ENCODE results near the gene MTG1.

Gene MTG1

GRCh38 chr10:133451346-133451745 lies 57.4 kb downstream of the MTG1 start:
- DNase-seq (ENCODE audit: low read depth) = no peak
- no peak for TF ChIP-seq CTCF (conservative IDR thresholded peaks at IDR 0.05; ENCODE audit: control insufficient read depth, insufficient read depth, low read depth, low read length)

GRCh38 chr10:133452453-133452852 lies 58.5 kb downstream of the MTG1 start:
- no peak for TF ChIP-seq CTCF (conservative IDR thresholded peaks at IDR 0.05; ENCODE audit: control insufficient read depth, insufficient read depth, low read depth, low read length)

More at GRCh38 chr10:133451346-133451745, 57.4 kb downstream of the MTG1 start:
- H3K4me3 ChIP-seq (ENCODE audit: control insufficient read depth, low read depth, low read length) = no peak overlapping the region

GRCh38 chr10:133453516-133454203 lies 59.7 kb downstream of the MTG1 start, which contains the start of gene SCART1:
SCART1 (plus strand) TSS chr10:133453945; CDS start chr10:133453998, 53 bp downstream.
- no peak for DNase-seq (ENCODE audit: low read depth)
- TF ChIP-seq CTCF (conservative IDR thresholded peaks at IDR 0.05; ENCODE audit: control insufficient read depth, insufficient read depth, low read depth, low read length) = no peak
- no peak within 1 kb of the TSS for H3K4me3 ChIP-seq (ENCODE audit: control insufficient read depth, low read depth, low read length)

More at GRCh38 chr10:133452453-133452852, 58.5 kb downstream of the MTG1 start:
- no peak for DNase-seq (ENCODE audit: low read depth)
- no peak overlapping the region for H3K4me3 ChIP-seq (ENCODE audit: control insufficient read depth, low read depth, low read length)

- no peak for DNase-seq (ENCODE audit: low read depth)
- H3K4me3 ChIP-seq (ENCODE audit: control insufficient read depth, low read depth, low read length) = no peak overlapping the region
- no peak for TF ChIP-seq CTCF (conservative IDR thresholded peaks at IDR 0.05; ENCODE audit: control insufficient read depth, insufficient read depth, low read depth, low read length)
Measured at GRCh38 chr10:133454204-133454893, 60.4 kb downstream of the MTG1 start.

DNA sequence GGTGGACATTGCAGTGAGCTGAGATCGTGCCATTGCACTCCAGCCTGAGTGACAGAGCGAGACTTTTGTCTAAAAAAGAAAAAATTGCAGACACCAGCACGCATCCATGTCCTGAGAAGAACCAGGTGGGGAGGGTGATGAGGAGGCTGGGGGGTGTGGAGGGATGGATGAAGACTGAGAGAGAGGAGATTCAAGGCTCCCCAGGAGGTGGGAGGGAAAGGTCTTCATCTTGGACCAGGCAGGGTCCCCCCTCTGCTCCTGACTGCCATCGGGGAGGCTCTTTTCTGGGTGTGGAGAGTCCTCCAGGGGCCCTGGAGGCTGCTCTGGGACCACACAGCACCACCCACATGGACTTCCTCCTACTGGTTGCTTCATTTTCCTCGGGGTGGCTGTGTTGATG lies 61.2 kb downstream of the MTG1 start:
- DNase-seq (ENCODE audit: low read depth) = no peak
- no peak for TF ChIP-seq CTCF (conservative IDR thresholded peaks at IDR 0.05; ENCODE audit: control insufficient read depth, insufficient read depth, low read depth, low read length)
- no peak overlapping the region for H3K4me3 ChIP-seq (ENCODE audit: control insufficient read depth, low read depth, low read length)

GRCh38 chr10:133455611-133456031 lies 61.7 kb downstream of the MTG1 start:
- H3K4me3 ChIP-seq (ENCODE audit: control insufficient read depth, low read depth, low read length) = no peak overlapping the region
- no peak for DNase-seq (ENCODE audit: low read depth)
- TF ChIP-seq CTCF (conservative IDR thresholded peaks at IDR 0.05; ENCODE audit: control insufficient read depth, insufficient read depth, low read depth, low read length) = no peak
